Activated CD4-positive, alpha-beta T cell treated with anti-CD3 and anti-CD28 coated beads, Interleukin-2, amount 50 U/mL, for 1 hour (primary cell): Measurements from ENCODE around the gene MORN5.

Source experiments
- DNase-seq: peaks from one replicate; pipeline ENCODE4 v3.0.0-alpha.2; 2020

MORN5 gene

GRCh38 chr9:122244349-122244748, 84.6 kb downstream of the MORN5 start:
- no peak for DNase-seq

DNA sequence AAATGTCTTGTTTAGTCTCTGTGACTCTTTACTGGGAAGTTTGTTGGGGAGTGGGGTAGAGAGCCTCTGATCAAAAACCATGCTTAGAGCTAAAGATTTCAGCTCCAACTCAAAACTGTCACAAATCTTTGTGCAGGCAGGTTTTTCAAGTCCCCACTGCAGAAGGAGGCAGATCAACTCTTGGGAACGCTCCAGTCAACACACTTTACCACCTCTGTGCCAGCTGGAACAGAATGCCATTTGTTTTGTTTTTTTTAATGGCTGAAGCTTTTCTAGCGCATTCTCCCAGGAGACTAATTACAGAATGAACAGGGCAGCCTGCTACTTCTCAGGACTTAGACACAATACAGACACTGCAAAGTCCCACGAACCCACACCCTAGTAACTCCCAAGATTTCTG, 87.0 kb downstream of the MORN5 start:
- DNase-seq, result no peak

- no peak for DNase-seq
These were observed 88.7 kb downstream of the MORN5 start for GRCh38 chr9:122248448-122248865.
